GM19467 (cell line): Measurements from ENCODE around the gene ADGRD2.

Source experiments
- ATAC-seq: cut with Tn5 transposase; IDR thresholded peaks from one replicate; pipeline ENCODE4 v1.9.1; 2021; ENCODE audit warnings: mild to moderate bottlenecking, moderate library complexity; ENCODE audit not compliant: unreplicated experiment

ADGRD2 gene

GRCh38 chr9:124437086-124437485 is 13.2 kb upstream of the ADGRD2 start:
- no peak for ATAC-seq

- ATAC-seq: no peak
Observed at GRCh38 chr9:124438091-124438490, 12.2 kb upstream of the ADGRD2 start.

GRCh38 chr9:124439086-124439485 is 11.2 kb upstream of the ADGRD2 start:
- ATAC-seq: no peak

GRCh38 chr9:124439686-124440243 is 10.5 kb upstream of the ADGRD2 start:
- no peak for ATAC-seq

GRCh38 chr9:124440786-124441185 is 9.5 kb upstream of the ADGRD2 start:
- no peak for ATAC-seq

GRCh38 chr9:124441291-124441690 is 9.0 kb upstream of the ADGRD2 start:
- no peak for ATAC-seq

- ATAC-seq: no peak
Observed at GRCh38 chr9:124442379-124442778, 7.9 kb upstream of the ADGRD2 start.

GRCh38 chr9:124442826-124443225 is 7.4 kb upstream of the ADGRD2 start:
- ATAC-seq: no peak

- no peak for ATAC-seq
Observed at GRCh38 chr9:124443625-124444024, 6.6 kb upstream of the ADGRD2 start.

GRCh38 chr9:124444166-124444565 is 6.1 kb upstream of the ADGRD2 start:
- ATAC-seq: no peak

- no peak for ATAC-seq
Observed at GRCh38 chr9:124447297-124447661, 3.0 kb upstream of the ADGRD2 start.

- no peak for ATAC-seq
Observed at GRCh38 chr9:124448019-124448418, 2.2 kb upstream of the ADGRD2 start.

GRCh38 chr9:124449381-124450151 is 685 bp upstream of the ADGRD2 start:
- no peak for ATAC-seq

- no peak for ATAC-seq
Observed at GRCh38 chr9:124450931-124451661, 845 bp downstream of the ADGRD2 start.

- ATAC-seq: no peak
Observed at GRCh38 chr9:124452326-124452725, 2.1 kb downstream of the ADGRD2 start.

GRCh38 chr9:124452841-124453585 is 2.8 kb downstream of the ADGRD2 start:
- no peak for ATAC-seq

GRCh38 chr9:124453586-124454191 is 3.4 kb downstream of the ADGRD2 start:
- ATAC-seq: no peak

GRCh38 chr9:124454296-124454695 is 4.0 kb downstream of the ADGRD2 start:
- ATAC-seq: no peak

- ATAC-seq: no peak
Observed at GRCh38 chr9:124454791-124455443, 4.7 kb downstream of the ADGRD2 start.

- no peak for ATAC-seq
Observed at GRCh38 chr9:124455820-124456219, 5.6 kb downstream of the ADGRD2 start.
